Measurements from ENCODE around the gene PPT2. TPM values are rescaled to one million over a fixed set of nuclear protein-coding genes. Genes with fewer than 3 reads are reported as not detected.
A peak's percentile ranks its signal among the peaks of the same experiment; 100 is the strongest.
"Not testable (repeated sequence)": the region's sequence is repeated elsewhere in the genome, so short reads cannot be mapped to it uniquely, and the experiment has no call there.

PPT2 gene
- total RNA-seq, 4 donors from 2014 or later = 36.6 to 220 (median 56.9) TPM

GRCh38 chr6:32181915-32182529 is 28.1 kb downstream of the PPT2 start:
- intact Hi-C loops (cut with DNase I; ENCODE audit: low total_unique reads) = no loop called here
- 51 to 65% methylated on average over 10 of the region's 10 CpGs for WGBS, 2 donors
- DNase-seq (ENCODE audit: low spot score in 2 of 2) = no peak
- no peak overlapping the region for H3K4me3 ChIP-seq (ENCODE audit: low read depth, poor library complexity, severe bottlenecking)
- TF ChIP-seq POLR2A (IDR thresholded peaks at IDR 0.05) (no peak), CTCF (IDR thresholded peaks at IDR 0.05) (no peak)

- DNase-seq (ENCODE audit: low spot score in 2 of 2) = no peak
- TF ChIP-seq POLR2A (IDR thresholded peaks at IDR 0.05) = no peak
- TF ChIP-seq CTCF (IDR thresholded peaks at IDR 0.05) = no peak
Observed at GRCh38 chr6:32182555-32182981, 28.6 kb downstream of the PPT2 start.

GRCh38 chr6:32183030-32183429 is 29.1 kb downstream of the PPT2 start:
- DNase-seq (ENCODE audit: low spot score in 2 of 2) = no peak
- no peak overlapping the region for H3K4me3 ChIP-seq (ENCODE audit: low read depth, poor library complexity, severe bottlenecking)
- WGBS, 2 donors = 66 to 73% methylated on average over 3 of the region's 3 CpGs
- TF ChIP-seq POLR2A (IDR thresholded peaks at IDR 0.05) (no peak), CTCF (IDR thresholded peaks at IDR 0.05) (no peak)
- intact Hi-C loops (cut with DNase I; ENCODE audit: low total_unique reads) = no loop called here

More at GRCh38 chr6:32182555-32182981, 28.6 kb downstream of the PPT2 start:
- intact Hi-C loops (cut with DNase I; ENCODE audit: low total_unique reads) = no loop called here
- no peak overlapping the region for H3K4me3 ChIP-seq (ENCODE audit: low read depth, poor library complexity, severe bottlenecking)
- 78 to 82% methylated on average over 10 of the region's 10 CpGs for WGBS, 2 donors

- H3K4me3 ChIP-seq (ENCODE audit: low read depth, poor library complexity, severe bottlenecking) = no peak overlapping the region
- TF ChIP-seq POLR2A (IDR thresholded peaks at IDR 0.05) (no peak), CTCF (IDR thresholded peaks at IDR 0.05) (no peak)
- 79 to 82% methylated on average over 15 of the region's 15 CpGs for WGBS, 2 donors
- no peak for DNase-seq (ENCODE audit: low spot score in 2 of 2)
- intact Hi-C loops (cut with DNase I; ENCODE audit: low total_unique reads) = no loop called here
Observed at GRCh38 chr6:32183483-32184083, 29.6 kb downstream of the PPT2 start.

GRCh38 chr6:32184084-32184640 is 30.2 kb downstream of the PPT2 start, which contains the start of gene AGER:
TSS of gene AGER (minus strand) at chr6:32184253. CDS start at chr6:32184222, 31 bp downstream.
- TF ChIP-seq POLR2A (IDR thresholded peaks at IDR 0.05) (no peak), CTCF (IDR thresholded peaks at IDR 0.05) (no peak)
- no peak within 1 kb of the TSS for H3K4me3 ChIP-seq (ENCODE audit: low read depth, poor library complexity, severe bottlenecking)
- intact Hi-C loops (cut with DNase I; ENCODE audit: low total_unique reads) = no loop called here
- WGBS, 2 donors = 69 to 72% methylated on average over 6 of the region's 6 CpGs
- DNase-seq (ENCODE audit: low spot score in 2 of 2) = no peak

GRCh38 chr6:32185681-32186131 is 31.8 kb downstream of the PPT2 start:
- WGBS, 2 donors = 19 to 28% methylated on average over 11 of the region's 11 CpGs
- H3K4me3 ChIP-seq (ENCODE audit: low read depth, poor library complexity, severe bottlenecking); intact Hi-C loops (cut with DNase I; ENCODE audit: low total_unique reads): not testable (repeated sequence)
- peak; percentile 84 to 96 for DNase-seq (ENCODE audit: low spot score in 2 of 2)

GRCh38 chr6:32186151-32186840 is 32.4 kb downstream of the PPT2 start:
- intact Hi-C loops (cut with DNase I; ENCODE audit: low total_unique reads); H3K4me3 ChIP-seq (ENCODE audit: low read depth, poor library complexity, severe bottlenecking); DNase-seq (ENCODE audit: low spot score in 2 of 2): not testable (repeated sequence)
- WGBS, 2 donors = 62 to 64% methylated on average over 10 of the region's 10 CpGs
